ENCODE measurements around the gene CAMK1D. TPM values are rescaled to one million over a fixed set of nuclear protein-coding genes. Genes with fewer than 3 reads are reported as not detected.
"Not testable (repeated sequence)": the region's sequence is repeated elsewhere in the genome, so short reads cannot be mapped to it uniquely, and the experiment has no call there.

CAMK1D gene
- total RNA-seq, 4 donors from 2014 or later: 29.7 to 36.7 (median 33.3) TPM

GRCh38 chr10:12350925-12351324, 1.6 kb downstream of the CAMK1D start:
- peak overlapping the region; percentile 87 for H3K4me3 ChIP-seq (ENCODE audit: low read depth, poor library complexity, severe bottlenecking)
- 15 to 18% methylated on average over 9 of the region's 9 CpGs for WGBS, 2 donors
- intact Hi-C loops (cut with DNase I; ENCODE audit: low total_unique reads): no loop called here
- TF ChIP-seq CTCF (IDR thresholded peaks at IDR 0.05) (no peak), POLR2A (IDR thresholded peaks at IDR 0.05) (no peak)
- no peak for DNase-seq (ENCODE audit: low spot score in 2 of 2)

- TF ChIP-seq POLR2A (IDR thresholded peaks at IDR 0.05) (no peak), CTCF (IDR thresholded peaks at IDR 0.05) (no peak)
- no peak overlapping the region for H3K4me3 ChIP-seq (ENCODE audit: low read depth, poor library complexity, severe bottlenecking)
- intact Hi-C loops (cut with DNase I; ENCODE audit: low total_unique reads): no loop called here
- WGBS, 2 donors: 47 to 50% methylated on average over 7 to 8 of the region's 8 CpGs
- DNase-seq (ENCODE audit: low spot score in 2 of 2): peak in 1 of 2 donors; percentile 89
Measured at GRCh38 chr10:12351447-12351846, 2.1 kb downstream of the CAMK1D start.

DNA sequence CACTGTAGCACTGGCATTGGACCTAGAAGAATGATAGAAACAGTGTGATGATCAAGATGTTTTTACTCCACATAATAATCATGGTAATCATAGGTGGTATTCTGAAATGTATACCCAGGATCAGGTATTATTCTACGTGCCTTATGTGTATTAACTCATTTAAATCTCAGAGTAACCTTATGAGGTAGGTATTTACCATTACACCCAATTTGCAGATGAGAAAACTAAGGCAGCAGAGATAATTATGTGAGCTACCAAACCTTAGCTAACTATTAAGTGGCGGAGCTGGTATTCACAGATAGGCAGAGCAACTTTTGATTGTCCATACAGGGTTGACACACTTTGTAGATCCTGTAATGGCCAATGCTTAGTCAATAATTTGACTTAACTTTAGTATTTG, 2.5 kb downstream of the CAMK1D start:
- intact Hi-C loops (cut with DNase I; ENCODE audit: low total_unique reads): no loop called here
- WGBS, 2 donors: 49 to 97% methylated on average over 2 of the region's 2 CpGs
- no peak overlapping the region for H3K4me3 ChIP-seq (ENCODE audit: low read depth, poor library complexity, severe bottlenecking)
- no peak for DNase-seq (ENCODE audit: low spot score in 2 of 2)
- TF ChIP-seq POLR2A (IDR thresholded peaks at IDR 0.05) (no peak), CTCF (IDR thresholded peaks at IDR 0.05) (no peak)

GRCh38 chr10:12353399-12354242, 4.3 kb downstream of the CAMK1D start:
- 80 to 86% methylated on average over 12 of the region's 12 CpGs for WGBS, 2 donors

GRCh38 chr10:12354696-12355095, 5.3 kb downstream of the CAMK1D start:
- intact Hi-C loops (cut with DNase I; ENCODE audit: low total_unique reads); DNase-seq (ENCODE audit: low spot score in 2 of 2); H3K4me3 ChIP-seq (ENCODE audit: low read depth, poor library complexity, severe bottlenecking): not testable (repeated sequence)
- WGBS, 2 donors: 85 to 98% methylated on average over 7 of the region's 7 CpGs

More at GRCh38 chr10:12353399-12354242, 4.3 kb downstream of the CAMK1D start:
- intact Hi-C loops (cut with DNase I; ENCODE audit: low total_unique reads): no loop called here
- DNase-seq (ENCODE audit: low spot score in 2 of 2): no peak
- no peak overlapping the region for H3K4me3 ChIP-seq (ENCODE audit: low read depth, poor library complexity, severe bottlenecking)
- TF ChIP-seq CTCF (IDR thresholded peaks at IDR 0.05) (no peak), POLR2A (IDR thresholded peaks at IDR 0.05) (no peak)

GRCh38 chr10:12355384-12355783, 6.0 kb downstream of the CAMK1D start:
- H3K4me3 ChIP-seq (ENCODE audit: low read depth, poor library complexity, severe bottlenecking): no peak overlapping the region
- no peak for DNase-seq (ENCODE audit: low spot score in 2 of 2)
- intact Hi-C loops (cut with DNase I; ENCODE audit: low total_unique reads): no loop called here
- TF ChIP-seq POLR2A (IDR thresholded peaks at IDR 0.05): no peak
- TF ChIP-seq CTCF (IDR thresholded peaks at IDR 0.05): no peak
- WGBS, 2 donors: 91 to 92% methylated on average over 12 of the region's 12 CpGs
